HepG2 (cell line): Measurements from ENCODE around the gene SPIRE1. TPM values are rescaled to one million over a fixed set of nuclear protein-coding genes. Genes with fewer than 3 reads are reported as not detected.

Source experiments
- CREB3 ChIP-seq: sonication (generic); formaldehyde crosslinking; IDR thresholded peaks from 2 replicates; pipeline ENCODE4 v1.5.0; 2020; ENCODE audit warnings: missing genetic modification reagents
- DMTF1 ChIP-seq: sonication (generic); formaldehyde crosslinking; IDR thresholded peaks from 2 replicates; pipeline ENCODE4 v1.4.0; 2020; ENCODE audit warnings: mild to moderate bottlenecking, missing genetic modification reagents
- E2F2 ChIP-seq: sonication (generic); formaldehyde crosslinking; IDR thresholded peaks from 2 replicates; pipeline ENCODE4 v1.4.0; 2020; ENCODE audit warnings: missing genetic modification reagents, borderline replicate concordance
- GATAD2A ChIP-seq: IDR thresholded peaks from 2 replicates; pipeline ENCODE4 v1.6.1; 2016
- HIC2 ChIP-seq: sonication (generic); formaldehyde crosslinking; IDR thresholded peaks from 2 replicates; pipeline ENCODE4 v1.9.0; 2022; ENCODE audit warnings: low read depth, missing genetic modification reagents
- HMGXB4 ChIP-seq, 2 experiments: sonication (generic) in 1 of 2; formaldehyde crosslinking in 1 of 2; IDR thresholded peaks; 2 replicates each; pipeline versions ENCODE4 v1.4.0 to v1.6.1; 2018 to 2020; ENCODE audit warnings: missing genetic modification reagents in 2 of 2, borderline replicate concordance in 1 of 2, low read depth in 1 of 2, mild to moderate bottlenecking in 1 of 2, missing biosample characterization in 1 of 2
- MLX ChIP-seq: IDR thresholded peaks from 2 replicates; pipeline ENCODE4 v1.6.1; 2016
- NCOA1 ChIP-seq: sonication (generic); formaldehyde crosslinking; IDR thresholded peaks from 2 replicates; pipeline ENCODE4 v1.9.0; 2021; ENCODE audit warnings: missing genetic modification reagents
- SRY ChIP-seq: sonication (generic); formaldehyde crosslinking; IDR thresholded peaks from 2 replicates; pipeline ENCODE4 v1.8.0; 2022; ENCODE audit warnings: mild to moderate bottlenecking, missing genetic modification reagents
- SSRP1 ChIP-seq: IDR thresholded peaks from 2 replicates; pipeline ENCODE4 v1.6.1; 2016; ENCODE audit warnings: control low read depth
- TFDP1 ChIP-seq: IDR thresholded peaks from 2 replicates; pipeline ENCODE4 v1.6.1; 2016; ENCODE audit warnings: missing compliant biosample characterization, missing genetic modification reagents, borderline replicate concordance
- TOPORS ChIP-seq: sonication (generic); formaldehyde crosslinking; IDR thresholded peaks from 2 replicates; pipeline ENCODE4 v1.8.0; 2023; ENCODE audit warnings: mild to moderate bottlenecking, missing genetic modification reagents
- ZBTB2 ChIP-seq: sonication (generic); formaldehyde crosslinking; IDR thresholded peaks from 2 replicates; pipeline ENCODE4 v1.8.0; 2022; ENCODE audit warnings: low read depth, missing genetic modification reagents
- ZBTB7A ChIP-seq: sonication (generic); formaldehyde crosslinking; IDR thresholded peaks from 2 replicates; pipeline ENCODE4 v1.8.0; 2022; ENCODE audit warnings: mild to moderate bottlenecking, missing genetic modification reagents
- ZNF263 ChIP-seq: sonication (generic); formaldehyde crosslinking; IDR thresholded peaks from 2 replicates; pipeline ENCODE4 v1.4.0; 2020; ENCODE audit warnings: missing genetic modification reagents
- ZNF644 ChIP-seq: IDR thresholded peaks from 2 replicates; pipeline ENCODE4 v1.6.1; 2016; ENCODE audit warnings: low read depth
- polyA plus RNA-seq, 8 experiments: library from polyadenylated mRNA; depleted of rRNA in 3 of 8; stranded (reverse) in 7 of 8; unstranded in 1 of 8; fragments of >200 nt; fragmentation: Illumina TruSeq in 4 of 8; extraction: Trizol in 4 of 8; gene quantifications; 2 replicates each; pipeline versions ENCODE4 v1.2.1 to v1.2.3, GENCODE V29; 2011 to 2016; ENCODE audit warnings: low read depth in 4 of 8, missing spikeins in 1 of 8, mixed read lengths in 1 of 8; ENCODE audit not compliant: insufficient read depth in 1 of 8
- total RNA-seq, 5 experiments: library from RNA; depleted of rRNA; stranded (reverse); fragments of >200 nt; fragmentation: Illumina TruSeq; extraction: Trizol; gene quantifications; 2 replicates each; pipeline ENCODE4 v1.2.3, GENCODE V29; 2016; ENCODE audit warnings: low read depth in 1 of 5

SPIRE1 gene
- total and polyA plus RNA-seq, 2 of the 13 experiments (the other 11 are each of a cell fraction or from before 2014, with no cell fraction given) = 9.9 to 21.3 TPM

- TF ChIP-seq ZBTB2 (peak; percentile 82), ZNF644 (CRISPR knock-in tag) (no peak), GATAD2A (CRISPR knock-in tag) (no peak), ZBTB7A (no peak), DMTF1 (CRISPR knock-in tag) (no peak), MLX (CRISPR knock-in tag) (no peak), HIC2 (CRISPR knock-in tag) (no peak), CREB3 (no peak), NCOA1 (no peak), SSRP1 (CRISPR knock-in tag) (no peak), SRY (CRISPR knock-in tag) (no peak), TFDP1 (peak; percentile 60; the same call in 1 of the 2 replicates), TOPORS (CRISPR knock-in tag) (no peak), E2F2 (CRISPR knock-in tag) (no peak), HMGXB4 (CRISPR knock-in tag; IDR thresholded peaks at IDR 0.05; ENCODE audit: borderline replicate concordance in 1 of 2, low read depth in 1 of 2) (no peak), ZNF263 (CRISPR knock-in tag) (no peak)
These were observed at the start of gene SPIRE1 (continued) for GRCh38 chr18:12657684-12658425.
